Measurements from ENCODE around the gene ARPC5L. TPM values are rescaled to one million over a fixed set of nuclear protein-coding genes. Genes with fewer than 3 reads are reported as not detected.

Gene ARPC5L
- total and polyA plus RNA-seq, 9 of the 15 experiments (the other 6 are each of a cell fraction or from before 2014, with no cell fraction given) = 25.4 to 113 (median 63.8) TPM

DNA sequence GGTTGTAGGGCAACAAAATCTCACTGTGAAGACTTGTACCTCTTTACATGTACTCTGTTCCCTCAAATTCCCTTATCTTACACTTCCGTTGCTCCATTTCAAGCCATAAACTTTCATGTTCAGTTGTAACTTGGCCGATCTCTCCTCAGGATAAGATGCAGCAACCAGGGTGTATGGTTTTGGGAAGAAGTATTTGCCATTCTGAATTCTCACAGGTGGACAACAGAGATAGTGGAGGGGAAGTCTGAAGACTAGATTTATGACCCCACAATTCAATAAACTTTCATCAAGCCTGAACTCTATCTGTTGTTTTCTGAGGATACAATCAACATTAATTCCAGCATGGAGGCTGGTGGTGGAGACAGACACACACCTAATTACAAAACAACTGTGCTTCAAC is 51.4 kb downstream of the ARPC5L start (continued):
- TF ChIP-seq, protein P1, sequence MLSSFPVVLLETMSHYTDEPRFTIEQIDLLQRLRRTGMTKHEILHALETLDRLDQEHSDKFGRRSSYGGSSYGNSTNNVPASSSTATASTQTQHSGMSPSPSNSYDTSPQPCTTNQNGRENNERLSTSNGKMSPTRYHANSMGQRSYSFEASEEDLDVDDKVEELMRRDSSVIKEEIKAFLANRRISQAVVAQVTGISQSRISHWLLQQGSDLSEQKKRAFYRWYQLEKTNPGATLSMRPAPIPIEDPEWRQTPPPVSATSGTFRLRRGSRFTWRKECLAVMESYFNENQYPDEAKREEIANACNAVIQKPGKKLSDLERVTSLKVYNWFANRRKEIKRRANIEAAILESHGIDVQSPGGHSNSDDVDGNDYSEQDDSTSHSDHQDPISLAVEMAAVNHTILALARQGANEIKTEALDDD (IDR thresholded peaks at IDR 0.05) = no peak
- TF ChIP-seq TEAD4 (IDR thresholded peaks at IDR 0.05; ENCODE audit: low read length) (peak; percentile 88), TEAD4 (CRISPR knock-in tag; IDR thresholded peaks at IDR 0.05; ENCODE audit: borderline replicate concordance) (no peak), CXXC5 (CRISPR knock-in tag; IDR thresholded peaks at IDR 0.05) (peak; percentile 39), ZNF551 (CRISPR knock-in tag; IDR thresholded peaks at IDR 0.05) (no peak), MCM5 (IDR thresholded peaks at IDR 0.05; ENCODE audit: low read depth) (no peak), RBM25 (IDR thresholded peaks at IDR 0.05; ENCODE audit: low read depth, low read length, severe bottlenecking) (no peak), HNRNPLL (IDR thresholded peaks at IDR 0.05; ENCODE audit: low read depth, low read length, poor library complexity, severe bottlenecking) (no peak), SRSF7 (optimal IDR thresholded peaks at IDR 0.05; ENCODE audit: low read depth, low read length) (no peak), HDAC3 (IDR thresholded peaks at IDR 0.05; ENCODE audit: borderline replicate concordance, partially characterized antibody) (no peak), STAG1 (CRISPR knock-in tag; IDR thresholded peaks at IDR 0.05; ENCODE audit: borderline replicate concordance) (no peak), TBL1XR1 (IDR thresholded peaks at IDR 0.05; ENCODE audit: low read length in 2 of 2) (peak in 1 of 2 experiments; percentile 63; a peak in 1 of 4 replicates), KDM1A (IDR thresholded peaks at IDR 0.05) (peak; percentile 49 to 57; a peak in 2 of 4 replicates), PHB (CRISPR knock-in tag; IDR thresholded peaks at IDR 0.05) (no peak), MYC (IDR thresholded peaks at IDR 0.05; ENCODE audit: low read depth, low read length) (no peak), MYC (CRISPR knock-in tag; IDR thresholded peaks at IDR 0.05; ENCODE audit: borderline replicate concordance, low read depth) (no peak), LARP7 (IDR thresholded peaks at IDR 0.05) (no peak), AFF1 (IDR thresholded peaks at IDR 0.05; ENCODE audit: low read depth in 1 of 2, partially characterized antibody in 2 of 2) (no peak), ZNF512 (tag; IDR thresholded peaks at IDR 0.05) (no peak), U2AF1 (optimal IDR thresholded peaks at IDR 0.05; ENCODE audit: low read depth, low read length) (no peak), SNAPC5 (CRISPR knock-in tag; IDR thresholded peaks at IDR 0.05) (no peak), OTX1 (CRISPR knock-in tag; IDR thresholded peaks at IDR 0.05) (no peak), ZKSCAN1 (IDR thresholded peaks at IDR 0.05; ENCODE audit: low read depth, low read length) (no peak)
- TF ChIP-seq, protein P2, sequence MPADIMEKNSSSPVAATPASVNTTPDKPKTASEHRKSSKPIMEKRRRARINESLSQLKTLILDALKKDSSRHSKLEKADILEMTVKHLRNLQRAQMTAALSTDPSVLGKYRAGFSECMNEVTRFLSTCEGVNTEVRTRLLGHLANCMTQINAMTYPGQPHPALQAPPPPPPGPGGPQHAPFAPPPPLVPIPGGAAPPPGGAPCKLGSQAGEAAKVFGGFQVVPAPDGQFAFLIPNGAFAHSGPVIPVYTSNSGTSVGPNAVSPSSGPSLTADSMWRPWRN (IDR thresholded peaks at IDR 0.05; ENCODE audit: low read depth) = 0 out of 2 replicates have a peak, but pooled peaks have one; percentile 28
